Kidney (tissue), 22 donors: ENCODE results near the gene PCDH17. TPM values are rescaled to one million over a fixed set of nuclear protein-coding genes. Genes with fewer than 3 reads are reported as not detected.

Experiments
- DNase-seq, 5 donors: peaks; one replicate each; pipeline ENCODE4 v3.0.0-alpha.2; 2013 to 2020
- FAIRE-seq: peaks from 2 replicates; lab custom pipeline; 2012; peaks lifted over from hg19 to GRCh38; lab: Jason Lieb, UNC
- H3K27ac ChIP-seq, 2 donors: one replicate each; pipeline ENCODE4 v1.7.0; 2013; ENCODE audit warnings: low read depth in 2 of 2, low read length in 2 of 2, inconsistent platforms in 1 of 2
- H3K27me3 ChIP-seq: one replicate; pipeline ENCODE4 v1.7.1; 2013; ENCODE audit warnings: low read length, inconsistent platforms; ENCODE audit not compliant: control insufficient read depth, insufficient read depth
- H3K36me3 ChIP-seq, 3 donors: one replicate each; pipeline versions ENCODE4 v1.7.0 to v1.7.1; 2013; ENCODE audit warnings: low read length in 3 of 3, control low read depth in 1 of 3, inconsistent platforms in 1 of 3; ENCODE audit not compliant: insufficient read depth in 3 of 3, control insufficient read depth in 2 of 3
- H3K4me1 ChIP-seq, 3 donors: one replicate each; pipeline versions ENCODE4 v1.7.0 to v1.7.1; 2013; ENCODE audit warnings: low read length in 3 of 3, inconsistent platforms in 1 of 3, low read depth in 1 of 3; ENCODE audit not compliant: control insufficient read depth in 2 of 3, insufficient read depth in 2 of 3
- H3K4me3 ChIP-seq, 3 donors: one replicate each; pipeline versions ENCODE4 v1.7.0 to v1.8.1; 2013; ENCODE audit warnings: low read length in 3 of 3, control low read depth in 1 of 3, inconsistent platforms in 1 of 3
- H3K9ac ChIP-seq, 3 donors: one replicate each; pipeline versions ENCODE4 v1.7.0 to v1.7.1; 2013; ENCODE audit warnings: low read length in 3 of 3, control low read depth in 1 of 3, inconsistent platforms in 1 of 3
- H3K9me3 ChIP-seq, 3 donors: one replicate each; pipeline versions ENCODE4 v1.7.0 to v1.7.1; 2013; ENCODE audit warnings: low read length in 3 of 3, control low read depth in 1 of 3, inconsistent platforms in 1 of 3; ENCODE audit not compliant: control insufficient read depth in 2 of 3, insufficient read depth in 1 of 3
- CTCF ChIP-seq: IDR thresholded peaks from 3 replicates; pipeline ENCODE4 v1.5.1; 2012; ENCODE audit warnings: mild to moderate bottlenecking, moderate library complexity, borderline replicate concordance; ENCODE audit not compliant: insufficient read depth; ENCODE audit errors: extremely low read depth
- intact Hi-C: fragments of 100-400 bp; cut with DNase I; formaldehyde crosslinking; loops from one replicate; pipeline ENCODE4 v1.11.1; 2022
- long read RNA-seq, 10 donors: library from polyadenylated mRNA in 1 of 10; unstranded in 1 of 10; transcript quantifications; one replicate each; pipeline ENCODE4 v2.0.0 and lab custom pipeline, GENCODE V29; 2021 to 2026
- polyA plus RNA-seq: library from polyadenylated mRNA; stranded (reverse); fragments of 350-450 nt; fragmentation: Illumina TruSeq; extraction: RNeasy Lipid Tissue Mini Kit (QIAGEN cat#74804); gene quantifications from one replicate; pipeline ENCODE4 v1.2.3, GENCODE V29; 2014; ENCODE audit warnings: low read depth, low replicate concordance; ENCODE audit not compliant: insufficient read depth
- total RNA-seq: library from RNA; stranded (reverse); fragmentation: NEBNext Ultra II Directional; extraction: Animal tissue kit (Norgen Biotek cat#: 25700); gene quantifications from one replicate; pipeline ENCODE4 v1.2.1, GENCODE V29; 2021
- donor health status: control.
- donor health status: control.
- donor health status: control.
- donor health status: control.
- donor health status: control.
- donor health status: DM: yes; HTN: yes; CAD: no.
- donor health status: Normal renal cell carcinoma (clear cell type).

PCDH17 gene, protein sequence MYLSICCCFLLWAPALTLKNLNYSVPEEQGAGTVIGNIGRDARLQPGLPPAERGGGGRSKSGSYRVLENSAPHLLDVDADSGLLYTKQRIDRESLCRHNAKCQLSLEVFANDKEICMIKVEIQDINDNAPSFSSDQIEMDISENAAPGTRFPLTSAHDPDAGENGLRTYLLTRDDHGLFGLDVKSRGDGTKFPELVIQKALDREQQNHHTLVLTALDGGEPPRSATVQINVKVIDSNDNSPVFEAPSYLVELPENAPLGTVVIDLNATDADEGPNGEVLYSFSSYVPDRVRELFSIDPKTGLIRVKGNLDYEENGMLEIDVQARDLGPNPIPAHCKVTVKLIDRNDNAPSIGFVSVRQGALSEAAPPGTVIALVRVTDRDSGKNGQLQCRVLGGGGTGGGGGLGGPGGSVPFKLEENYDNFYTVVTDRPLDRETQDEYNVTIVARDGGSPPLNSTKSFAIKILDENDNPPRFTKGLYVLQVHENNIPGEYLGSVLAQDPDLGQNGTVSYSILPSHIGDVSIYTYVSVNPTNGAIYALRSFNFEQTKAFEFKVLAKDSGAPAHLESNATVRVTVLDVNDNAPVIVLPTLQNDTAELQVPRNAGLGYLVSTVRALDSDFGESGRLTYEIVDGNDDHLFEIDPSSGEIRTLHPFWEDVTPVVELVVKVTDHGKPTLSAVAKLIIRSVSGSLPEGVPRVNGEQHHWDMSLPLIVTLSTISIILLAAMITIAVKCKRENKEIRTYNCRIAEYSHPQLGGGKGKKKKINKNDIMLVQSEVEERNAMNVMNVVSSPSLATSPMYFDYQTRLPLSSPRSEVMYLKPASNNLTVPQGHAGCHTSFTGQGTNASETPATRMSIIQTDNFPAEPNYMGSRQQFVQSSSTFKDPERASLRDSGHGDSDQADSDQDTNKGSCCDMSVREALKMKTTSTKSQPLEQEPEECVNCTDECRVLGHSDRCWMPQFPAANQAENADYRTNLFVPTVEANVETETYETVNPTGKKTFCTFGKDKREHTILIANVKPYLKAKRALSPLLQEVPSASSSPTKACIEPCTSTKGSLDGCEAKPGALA (N-terminal part only)
- total RNA-seq: 18.5 TPM
- 1.0 TPM for polyA plus RNA-seq
- long read RNA-seq, donor 1, full-length matches to known transcripts: 3 of 3 reads
- long read RNA-seq, donor 1, partial matches to known transcripts: 0 of 3 reads
- long read RNA-seq, donor 1, other reads (novel, unspliced or antisense): 0 of 3 reads
- long read RNA-seq, donor 2, full-length matches to known transcripts: 2 of 2 reads
- long read RNA-seq, donor 2, partial matches to known transcripts: 0 of 2 reads
- long read RNA-seq, donor 2, other reads (novel, unspliced or antisense): 0 of 2 reads
- long read RNA-seq, donor 3, full-length matches to known transcripts: 4 of 4 reads
- long read RNA-seq, donor 3, partial matches to known transcripts: 0 of 4 reads
- long read RNA-seq, donor 3, other reads (novel, unspliced or antisense): 0 of 4 reads
- long read RNA-seq, donor 4, full-length matches to known transcripts: 2 of 2 reads
- long read RNA-seq, donor 4, partial matches to known transcripts: 0 of 2 reads
- long read RNA-seq, donor 4, other reads (novel, unspliced or antisense): 0 of 2 reads
- long read RNA-seq, donor 5: 0 reads
- long read RNA-seq, donor 6: 0 reads
- long read RNA-seq, donor 7, full-length matches to known transcripts: 10 of 11 reads
- long read RNA-seq, donor 7, partial matches to known transcripts: 0 of 11 reads
- long read RNA-seq, donor 7, other reads (novel, unspliced or antisense): 1 of 11 reads
- long read RNA-seq, donor 8, full-length matches to known transcripts: 1 of 11 reads
- long read RNA-seq, donor 8, partial matches to known transcripts: 10 of 11 reads
- long read RNA-seq, donor 8, other reads (novel, unspliced or antisense): 0 of 11 reads
- long read RNA-seq, donor 9, full-length matches to known transcripts: 3 of 3 reads
- long read RNA-seq, donor 9, partial matches to known transcripts: 0 of 3 reads
- long read RNA-seq, donor 9, other reads (novel, unspliced or antisense): 0 of 3 reads
- long read RNA-seq, donor 10, full-length matches to known transcripts: 2 of 2 reads
- long read RNA-seq, donor 10, partial matches to known transcripts: 0 of 2 reads
- long read RNA-seq, donor 10, other reads (novel, unspliced or antisense): 0 of 2 reads

GRCh38 chr13:57631596-57632275 is at the start of gene PCDH17:
Gene PCDH17, plus strand, starts transcription at chr13:57631744. Its CDS starts 803 bp downstream, at chr13:57632547.
- DNase-seq: peak in 4 of 5 donors; percentile 72 to 87 (median 80)
- H3K9ac ChIP-seq: peak within 1 kb of the TSS; percentile 44 to 80 (median 59)
- no peaks in the 10 kb centered on the region for H3K9me3 ChIP-seq
- peak within 1 kb of the TSS in 1 of 2 donors; percentile 59 for H3K27ac ChIP-seq
- intact Hi-C loops: no loop called here
- peak within 1 kb of the TSS; percentile 73 to 77 (median 75) for H3K4me3 ChIP-seq
- H3K36me3 ChIP-seq: no peaks in the 10 kb centered on the region
- no peak for TF ChIP-seq CTCF
- peaks cover 8% of the 10 kb centered on the region for H3K27me3 ChIP-seq
- peaks cover 0 to 13% (median 0%) of the 10 kb centered on the region in 3 donors for H3K4me1 ChIP-seq
- FAIRE-seq: no peak

DNA sequence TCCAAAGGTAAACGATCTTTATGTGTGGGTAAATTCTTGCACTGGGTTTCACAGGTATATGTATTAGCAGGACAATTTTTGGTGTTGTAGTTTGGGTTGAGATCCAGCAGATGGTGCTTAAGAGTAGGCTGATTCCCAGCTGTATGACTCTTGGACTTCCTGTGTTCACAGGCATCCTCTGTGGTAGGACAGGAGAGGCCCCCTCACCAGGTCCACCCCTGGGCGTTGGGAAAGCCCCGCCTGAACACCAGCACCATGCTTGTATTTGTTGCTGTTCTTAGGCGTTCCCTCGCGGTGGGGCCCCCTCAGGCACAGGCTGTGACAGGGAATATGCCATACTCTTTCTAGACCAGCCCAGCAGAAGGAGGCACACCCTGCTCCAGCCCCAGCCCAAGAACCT is 49.5 kb upstream of the PCDH17 start:
- FAIRE-seq: no peak
- no peak overlapping the region for H3K9ac ChIP-seq
- H3K4me3 ChIP-seq: no peak overlapping the region
- no peaks in the 10 kb centered on the region for H3K4me1 ChIP-seq
- H3K27me3 ChIP-seq: no peaks in the 10 kb centered on the region
- peak in 1 of 5 donors; percentile 38 for DNase-seq
- TF ChIP-seq CTCF: no peak
- no peak overlapping the region for H3K27ac ChIP-seq
- intact Hi-C loops: no loop called here
- H3K9me3 ChIP-seq: no peaks in the 10 kb centered on the region
- H3K36me3 ChIP-seq: no peaks in the 10 kb centered on the region
